ENCODE measurements around the gene TTC34.

TTC34 gene

DNA sequence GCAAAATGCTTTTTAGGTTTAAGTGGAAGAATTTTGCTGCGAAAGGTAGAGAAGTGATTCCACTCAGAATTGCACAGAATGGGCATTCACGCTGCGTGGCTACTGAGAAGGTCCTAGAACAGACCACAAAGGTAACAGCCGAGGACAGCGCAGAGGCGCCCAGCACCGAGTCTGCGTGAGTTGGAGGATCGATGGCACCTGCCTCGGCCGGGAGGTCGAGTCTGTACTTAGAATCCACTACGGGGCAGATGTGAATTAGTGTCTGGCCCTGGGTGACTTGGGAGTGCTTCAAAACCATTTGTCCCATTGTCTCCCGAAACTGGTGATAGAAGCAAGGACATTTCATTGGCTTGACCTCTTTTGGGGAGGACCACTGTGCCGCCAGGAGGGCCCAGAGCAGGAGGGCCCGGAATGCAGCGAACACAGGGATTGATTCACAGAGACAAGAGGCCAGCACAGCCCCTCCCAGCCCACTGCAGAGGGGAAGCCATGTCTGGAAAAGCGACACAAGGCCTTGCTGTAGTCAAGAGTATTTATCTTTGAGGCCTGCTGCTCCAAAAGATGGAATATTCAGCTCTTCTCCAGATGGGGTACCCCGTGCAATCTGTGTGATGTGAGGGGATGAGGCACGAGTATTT is 35.0 kb upstream of the TTC34 start:
- Histone ChIP-seq H3K27me3 (ENCODE audit: control insufficient read depth, insufficient read depth, low read length) (no peaks in the 10 kb centered on the region), H3K79me2 (no peaks in the 10 kb centered on the region)

DNA sequence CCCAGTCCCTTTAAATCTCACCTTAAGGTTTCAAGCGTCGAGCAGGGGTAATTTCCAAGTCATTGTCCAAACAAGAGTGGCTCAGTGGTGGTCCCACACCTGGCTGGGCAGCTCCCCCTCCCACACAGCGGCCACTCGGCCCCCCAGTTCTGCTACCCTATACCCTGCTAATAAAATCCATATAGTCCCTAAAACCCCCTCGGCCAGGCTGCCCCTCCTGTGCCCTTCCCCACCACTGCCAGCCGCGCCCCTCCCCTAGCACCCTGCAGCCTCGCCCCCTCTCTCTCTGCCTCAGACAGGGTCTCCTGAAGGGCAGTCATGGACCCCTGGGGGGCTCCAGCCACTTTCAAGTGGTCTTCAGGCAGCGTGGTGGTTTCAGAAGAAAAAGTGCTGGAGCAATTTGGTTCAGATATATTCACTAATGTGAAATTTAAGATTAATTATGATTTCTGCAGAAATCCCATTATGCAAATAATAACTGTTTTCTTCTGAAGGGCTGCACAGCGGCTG is 34.2 kb upstream of the TTC34 start:
- no peak overlapping the region for H3K9ac ChIP-seq
- no peak overlapping the region for H3K4me3 ChIP-seq (ENCODE audit: low read depth, low read length)
- H3K9me3 ChIP-seq (ENCODE audit: control insufficient read depth, low read length) = no peaks in the 10 kb centered on the region
- no peaks in the 10 kb centered on the region for H3K4me1 ChIP-seq
- TF ChIP-seq, protein P1, sequence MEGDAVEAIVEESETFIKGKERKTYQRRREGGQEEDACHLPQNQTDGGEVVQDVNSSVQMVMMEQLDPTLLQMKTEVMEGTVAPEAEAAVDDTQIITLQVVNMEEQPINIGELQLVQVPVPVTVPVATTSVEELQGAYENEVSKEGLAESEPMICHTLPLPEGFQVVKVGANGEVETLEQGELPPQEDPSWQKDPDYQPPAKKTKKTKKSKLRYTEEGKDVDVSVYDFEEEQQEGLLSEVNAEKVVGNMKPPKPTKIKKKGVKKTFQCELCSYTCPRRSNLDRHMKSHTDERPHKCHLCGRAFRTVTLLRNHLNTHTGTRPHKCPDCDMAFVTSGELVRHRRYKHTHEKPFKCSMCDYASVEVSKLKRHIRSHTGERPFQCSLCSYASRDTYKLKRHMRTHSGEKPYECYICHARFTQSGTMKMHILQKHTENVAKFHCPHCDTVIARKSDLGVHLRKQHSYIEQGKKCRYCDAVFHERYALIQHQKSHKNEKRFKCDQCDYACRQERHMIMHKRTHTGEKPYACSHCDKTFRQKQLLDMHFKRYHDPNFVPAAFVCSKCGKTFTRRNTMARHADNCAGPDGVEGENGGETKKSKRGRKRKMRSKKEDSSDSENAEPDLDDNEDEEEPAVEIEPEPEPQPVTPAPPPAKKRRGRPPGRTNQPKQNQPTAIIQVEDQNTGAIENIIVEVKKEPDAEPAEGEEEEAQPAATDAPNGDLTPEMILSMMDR (IDR thresholded peaks at IDR 0.05) = no peak
- H3K36me3 ChIP-seq (ENCODE audit: control insufficient read depth, insufficient read depth, low read length) = no peaks in the 10 kb centered on the region
- H3K4me2 ChIP-seq (ENCODE audit: low read length) = no peak overlapping the region
- no peak overlapping the region for H2AFZ ChIP-seq
- no peaks in the 10 kb centered on the region for H3K27me3 ChIP-seq (ENCODE audit: control insufficient read depth, insufficient read depth, low read length)
- no peak overlapping the region for H3K27ac ChIP-seq
- H3K79me2 ChIP-seq = no peaks in the 10 kb centered on the region

More for the DNA sequence above, 35.0 kb upstream of the TTC34 start:
- Histone ChIP-seq H2AFZ (no peak overlapping the region), H3K27ac (no peak overlapping the region), H3K4me3 (ENCODE audit: low read depth, low read length) (no peak overlapping the region), H3K9ac (no peak overlapping the region), H3K36me3 (ENCODE audit: control insufficient read depth, insufficient read depth, low read length) (no peaks in the 10 kb centered on the region), H3K4me1 (no peaks in the 10 kb centered on the region), H3K4me2 (ENCODE audit: low read length) (no peak overlapping the region), H3K9me3 (ENCODE audit: control insufficient read depth, low read length) (no peaks in the 10 kb centered on the region)
- TF ChIP-seq, protein P1 (IDR thresholded peaks at IDR 0.05) = no peak

DNA sequence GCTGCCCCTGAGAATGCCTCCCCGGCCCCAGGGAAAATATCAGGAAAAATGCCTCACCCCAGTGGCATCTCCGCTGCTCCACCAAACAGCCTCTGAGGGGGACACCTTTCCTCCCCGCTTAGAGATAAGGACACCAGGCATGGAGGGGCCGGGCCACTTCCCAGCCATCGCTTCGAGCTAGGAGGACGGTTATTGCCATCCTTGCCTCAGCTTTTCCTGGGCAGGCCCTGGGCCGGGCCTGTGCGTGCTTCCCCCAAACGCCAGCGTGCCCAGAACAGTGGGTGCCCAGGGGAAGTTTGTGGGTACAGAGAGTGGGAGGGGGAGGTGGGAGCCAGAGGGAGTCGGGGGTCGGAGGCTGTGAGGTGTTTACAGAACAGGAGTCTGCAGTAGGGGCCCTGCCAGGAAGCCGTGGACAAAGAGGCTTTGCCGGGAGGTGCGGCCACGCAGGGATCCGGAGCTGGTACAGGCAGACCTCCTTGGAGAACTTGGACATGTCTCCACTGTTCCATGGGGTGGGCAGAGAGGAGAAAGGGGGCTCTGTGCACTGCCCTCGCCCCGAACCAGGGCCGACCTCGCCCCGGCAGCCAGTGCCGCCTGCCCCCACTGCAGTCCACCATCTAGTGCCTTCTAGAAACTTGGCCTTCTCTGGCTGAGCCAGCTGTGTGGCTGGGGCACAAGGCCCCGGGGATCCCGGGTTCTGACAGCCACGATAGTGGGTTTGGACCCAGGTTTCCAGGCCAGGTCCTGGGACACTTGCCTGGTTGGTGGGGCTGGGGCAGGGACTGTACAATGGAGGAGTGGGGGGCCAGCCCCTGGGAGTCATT is 33.5 kb upstream of the TTC34 start:
- Histone ChIP-seq H3K27ac (no peak overlapping the region), H3K36me3 (ENCODE audit: control insufficient read depth, insufficient read depth, low read length) (no peaks in the 10 kb centered on the region), H3K79me2 (no peaks in the 10 kb centered on the region), H2AFZ (no peak overlapping the region), H3K4me1 (no peaks in the 10 kb centered on the region), H3K9me3 (ENCODE audit: control insufficient read depth, low read length) (no peaks in the 10 kb centered on the region), H3K27me3 (ENCODE audit: control insufficient read depth, insufficient read depth, low read length) (no peaks in the 10 kb centered on the region), H3K9ac (no peak overlapping the region), H3K4me3 (ENCODE audit: low read depth, low read length) (no peak overlapping the region), H3K4me2 (ENCODE audit: low read length) (no peak overlapping the region)
- TF ChIP-seq, protein P1 (IDR thresholded peaks at IDR 0.05) = no peak

DNA sequence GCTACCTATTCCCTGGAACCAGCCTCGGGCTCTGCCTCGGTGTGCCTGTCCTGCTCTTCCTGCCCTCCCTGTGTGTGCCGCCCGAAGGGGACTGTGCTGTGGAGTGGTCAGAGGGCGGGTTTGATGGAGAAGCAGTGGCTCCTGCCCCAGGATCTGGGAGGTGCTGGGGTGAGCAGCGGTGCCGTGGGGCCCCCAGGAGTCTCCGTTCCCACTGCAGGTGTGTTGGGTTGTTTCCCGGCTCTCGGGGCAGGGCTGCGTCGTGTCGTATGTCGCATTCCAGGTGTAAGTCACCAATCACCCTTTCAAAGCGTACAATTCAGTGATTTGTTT is 32.6 kb upstream of the TTC34 start:
- Histone ChIP-seq H3K9ac (no peak overlapping the region), H2AFZ (no peak overlapping the region), H3K4me1 (no peaks in the 10 kb centered on the region), H3K27me3 (ENCODE audit: control insufficient read depth, insufficient read depth, low read length) (no peaks in the 10 kb centered on the region), H3K4me2 (ENCODE audit: low read length) (no peak overlapping the region), H3K27ac (no peak overlapping the region), H3K36me3 (ENCODE audit: control insufficient read depth, insufficient read depth, low read length) (no peaks in the 10 kb centered on the region), H3K4me3 (ENCODE audit: low read depth, low read length) (no peak overlapping the region), H3K79me2 (no peaks in the 10 kb centered on the region), H3K9me3 (ENCODE audit: control insufficient read depth, low read length) (no peaks in the 10 kb centered on the region)
- TF ChIP-seq, protein P1 (IDR thresholded peaks at IDR 0.05) = no peak

All from parathyroid adenoma (tissue), 2 donors.